ENCODE data around the gene SUMF1. TPM values are rescaled to one million over a fixed set of nuclear protein-coding genes. Genes with fewer than 3 reads are reported as not detected.
A peak's percentile ranks its signal among the peaks of the same experiment; 100 is the strongest.

Gene SUMF1
- polyA plus RNA-seq, 1 experiment, result 51.4 TPM

DNA sequence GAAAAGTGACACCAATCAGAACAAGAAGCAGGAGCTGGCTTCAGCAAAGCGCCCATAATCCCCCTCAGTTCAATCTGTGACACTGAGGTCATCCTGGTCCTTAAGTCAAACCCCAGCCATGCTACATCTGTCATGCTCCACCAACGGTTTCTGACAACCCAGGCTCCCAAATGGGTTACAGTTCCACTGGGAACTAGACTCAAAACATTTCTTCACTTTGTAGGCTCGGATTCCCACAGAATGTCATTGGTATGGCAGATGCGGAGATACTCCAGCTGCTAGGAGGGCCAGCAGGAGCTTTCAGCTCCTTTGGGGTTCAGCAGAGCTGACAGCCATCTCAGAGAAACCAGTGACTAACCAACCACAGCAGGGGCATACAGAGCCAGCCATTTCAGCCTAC lies 48.9 kb downstream of the SUMF1 start:
- Histone ChIP-seq H3K27me3 (ENCODE audit: control insufficient read depth, insufficient read depth, low read length) (no peaks in the 10 kb centered on the region), H3K27ac (ENCODE audit: low read depth, low read length) (no peak overlapping the region), H3K4me3 (ENCODE audit: low read depth, low read length) (no peak overlapping the region), H3K9me3 (ENCODE audit: control insufficient read depth, insufficient read depth, low read length) (no peaks in the 10 kb centered on the region)
- CTCF ChIA-PET, result interaction anchor here (1.7 kb wide), 1 partner anchor 68 kb away, joined by 6 read pairs; no protein-coding TSS in a partner anchor
- no peak for DNase-seq (ENCODE audit: low read depth, low spot score)
- TF ChIP-seq, protein P1, sequence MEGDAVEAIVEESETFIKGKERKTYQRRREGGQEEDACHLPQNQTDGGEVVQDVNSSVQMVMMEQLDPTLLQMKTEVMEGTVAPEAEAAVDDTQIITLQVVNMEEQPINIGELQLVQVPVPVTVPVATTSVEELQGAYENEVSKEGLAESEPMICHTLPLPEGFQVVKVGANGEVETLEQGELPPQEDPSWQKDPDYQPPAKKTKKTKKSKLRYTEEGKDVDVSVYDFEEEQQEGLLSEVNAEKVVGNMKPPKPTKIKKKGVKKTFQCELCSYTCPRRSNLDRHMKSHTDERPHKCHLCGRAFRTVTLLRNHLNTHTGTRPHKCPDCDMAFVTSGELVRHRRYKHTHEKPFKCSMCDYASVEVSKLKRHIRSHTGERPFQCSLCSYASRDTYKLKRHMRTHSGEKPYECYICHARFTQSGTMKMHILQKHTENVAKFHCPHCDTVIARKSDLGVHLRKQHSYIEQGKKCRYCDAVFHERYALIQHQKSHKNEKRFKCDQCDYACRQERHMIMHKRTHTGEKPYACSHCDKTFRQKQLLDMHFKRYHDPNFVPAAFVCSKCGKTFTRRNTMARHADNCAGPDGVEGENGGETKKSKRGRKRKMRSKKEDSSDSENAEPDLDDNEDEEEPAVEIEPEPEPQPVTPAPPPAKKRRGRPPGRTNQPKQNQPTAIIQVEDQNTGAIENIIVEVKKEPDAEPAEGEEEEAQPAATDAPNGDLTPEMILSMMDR (IDR thresholded peaks at IDR 0.05; ENCODE audit: low read depth, low read length), result no peak
- POLR2A ChIA-PET, result no interaction called here

- Histone ChIP-seq H3K27ac (ENCODE audit: low read depth, low read length) (peak overlapping the region; percentile 25), H3K27me3 (ENCODE audit: control insufficient read depth, insufficient read depth, low read length) (no peaks in the 10 kb centered on the region), H3K4me3 (ENCODE audit: low read depth, low read length) (no peak overlapping the region), H3K9me3 (ENCODE audit: control insufficient read depth, insufficient read depth, low read length) (no peaks in the 10 kb centered on the region)
- DNase-seq (ENCODE audit: low read depth, low spot score), result peak; percentile 18
- ChIA-PET POLR2A (no interaction called here), CTCF (no interaction called here)
- TF ChIP-seq, protein P1 (IDR thresholded peaks at IDR 0.05; ENCODE audit: low read depth, low read length), result no peak
Measured at GRCh38 chr3:4417449-4417848, 49.6 kb downstream of the SUMF1 start.

- CTCF ChIA-PET, result no interaction called here
- TF ChIP-seq, protein P1 (IDR thresholded peaks at IDR 0.05; ENCODE audit: low read depth, low read length), result no peak
- peak; percentile 53 for DNase-seq (ENCODE audit: low read depth, low spot score)
- POLR2A ChIA-PET, result no interaction called here
- H3K27ac ChIP-seq (ENCODE audit: low read depth, low read length), result peak overlapping the region; percentile 31
- no peaks in the 10 kb centered on the region for H3K9me3 ChIP-seq (ENCODE audit: control insufficient read depth, insufficient read depth, low read length)
- H3K4me3 ChIP-seq (ENCODE audit: low read depth, low read length), result no peak overlapping the region
- H3K27me3 ChIP-seq (ENCODE audit: control insufficient read depth, insufficient read depth, low read length), result no peaks in the 10 kb centered on the region
Measured at GRCh38 chr3:4416961-4417360, 50.1 kb downstream of the SUMF1 start.

GRCh38 chr3:4416427-4416945 lies 50.6 kb downstream of the SUMF1 start:
- no peaks in the 10 kb centered on the region for H3K27me3 ChIP-seq (ENCODE audit: control insufficient read depth, insufficient read depth, low read length)
- H3K9me3 ChIP-seq (ENCODE audit: control insufficient read depth, insufficient read depth, low read length), result no peaks in the 10 kb centered on the region
- DNase-seq (ENCODE audit: low read depth, low spot score), result no peak
- H3K4me3 ChIP-seq (ENCODE audit: low read depth, low read length), result no peak overlapping the region
- CTCF ChIA-PET, result no interaction called here
- TF ChIP-seq, protein P1 (IDR thresholded peaks at IDR 0.05; ENCODE audit: low read depth, low read length), result no peak
- POLR2A ChIA-PET, result no interaction called here
- no peak overlapping the region for H3K27ac ChIP-seq (ENCODE audit: low read depth, low read length)

DNA sequence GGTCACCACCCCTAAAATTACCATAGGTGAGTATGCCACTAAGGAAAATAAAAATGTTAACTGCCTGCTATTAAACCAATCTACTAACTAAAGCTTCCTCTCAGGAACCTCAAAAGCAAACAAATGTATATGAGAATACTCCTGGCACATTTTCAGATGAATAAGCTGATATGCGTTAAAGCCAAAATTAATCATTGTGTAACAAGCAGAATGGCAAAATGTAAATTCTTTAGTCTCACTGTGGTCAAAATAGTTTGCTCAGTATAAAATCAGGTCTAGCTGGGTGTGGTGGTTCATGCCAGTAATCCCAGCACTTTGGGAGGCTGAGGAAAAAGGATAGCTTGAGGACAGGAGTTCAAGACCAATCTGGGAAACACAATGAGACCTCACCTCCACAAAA lies 53.6 kb downstream of the SUMF1 start:
- Histone ChIP-seq H3K4me3 (ENCODE audit: low read depth, low read length) (no peak overlapping the region), H3K27me3 (ENCODE audit: control insufficient read depth, insufficient read depth, low read length) (no peaks in the 10 kb centered on the region), H3K9me3 (ENCODE audit: control insufficient read depth, insufficient read depth, low read length) (no peaks in the 10 kb centered on the region), H3K27ac (ENCODE audit: low read depth, low read length) (no peak overlapping the region)
- POLR2A ChIA-PET, result interaction anchor here (0.6 kb wide), 1 partner anchor 140 kb away, joined by 7 read pairs; no protein-coding TSS in a partner anchor
- DNase-seq (ENCODE audit: low read depth, low spot score), result no peak
- TF ChIP-seq, protein P1 (IDR thresholded peaks at IDR 0.05; ENCODE audit: low read depth, low read length), result no peak
- CTCF ChIA-PET, result interaction anchor here (0.8 to 2.0 kb wide), 2 partner anchors 62 to 220 kb away, joined by 3 to 7 read pairs; no protein-coding TSS in a partner anchor

Measured in AG04450 (cell line).